Measurements from ENCODE around the gene ANKRD33.

Gene ANKRD33

DNA sequence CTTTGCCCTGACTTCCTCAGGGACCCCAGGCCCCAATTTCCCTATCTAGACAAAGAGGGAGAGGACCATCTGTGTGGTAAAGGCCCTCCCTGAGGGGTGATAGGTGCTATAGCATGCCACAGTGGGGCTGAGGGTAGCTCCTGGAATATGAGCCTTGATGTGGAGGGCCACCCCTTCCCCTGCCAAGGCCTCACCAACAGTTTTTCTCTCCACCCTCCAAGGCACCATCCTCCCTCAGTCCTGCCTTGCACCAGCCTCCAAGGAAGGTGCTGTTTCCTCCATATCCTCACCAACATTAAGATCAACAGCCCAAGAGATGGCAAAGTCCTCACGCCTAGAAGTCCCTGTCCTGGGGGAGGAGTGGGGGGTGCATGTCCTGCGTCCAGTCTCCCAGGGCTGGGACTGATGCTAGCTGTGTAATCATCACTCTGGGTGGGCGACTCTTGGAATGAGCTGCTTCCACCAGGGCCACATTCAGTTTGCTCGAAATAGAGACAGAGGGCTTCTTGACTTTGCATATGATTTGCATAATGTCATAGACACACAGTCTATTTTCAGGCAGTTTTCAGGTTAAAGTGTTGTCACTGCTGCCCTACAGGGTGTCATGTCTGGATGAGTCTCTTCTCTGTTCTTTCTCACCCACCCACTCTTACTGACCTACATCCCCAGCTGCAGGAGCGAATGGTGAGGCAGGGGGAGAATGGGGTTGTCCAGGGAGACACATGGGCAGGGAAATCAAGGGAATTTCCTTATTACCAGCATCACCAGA is 36.8 kb downstream of the ANKRD33 start:
- in situ Hi-C loops (cut with HindIII; ENCODE audit: low pct_ligation_motif_present, low pct_unique_long_range_greater_than_20kb, low sequenced_read_pairs): no loop called here
- no peak for DNase-seq

DNA sequence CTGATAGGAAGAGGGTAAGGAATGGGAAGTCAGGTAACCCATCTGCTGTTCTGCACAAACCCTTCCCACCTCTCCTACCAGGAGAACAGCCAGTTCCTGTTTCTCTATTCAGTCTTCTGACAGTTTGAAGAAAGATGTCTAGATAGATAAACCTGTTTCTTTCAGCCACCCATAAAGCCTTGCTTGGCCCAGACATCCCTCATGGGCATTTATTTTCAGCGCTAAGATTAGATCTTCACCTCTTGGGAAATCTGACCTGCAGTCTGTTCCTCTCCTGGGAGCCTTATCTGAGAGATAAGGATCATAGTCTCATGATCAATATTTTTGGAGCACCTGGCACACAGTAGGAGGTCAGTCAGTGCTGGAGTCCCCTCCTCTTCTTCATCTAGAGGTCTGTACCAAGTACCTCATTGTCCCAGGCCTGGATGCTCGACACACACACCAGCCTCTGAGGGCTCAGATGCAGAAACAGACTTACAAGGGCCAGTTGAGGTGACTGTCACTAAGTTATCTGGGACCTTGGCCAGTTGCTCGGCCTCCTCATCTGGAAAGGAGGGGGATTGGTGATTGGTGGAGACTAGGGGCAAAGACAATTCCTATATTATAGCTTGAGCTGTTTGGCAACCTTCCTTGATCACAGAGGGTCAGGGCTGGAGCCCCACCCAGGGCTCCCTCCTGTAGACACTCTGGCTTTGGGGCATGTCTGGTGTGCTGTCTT is 37.6 kb downstream of the ANKRD33 start:
- no peak for DNase-seq
- in situ Hi-C loops (cut with HindIII; ENCODE audit: low pct_ligation_motif_present, low pct_unique_long_range_greater_than_20kb, low sequenced_read_pairs): no loop called here

DNA sequence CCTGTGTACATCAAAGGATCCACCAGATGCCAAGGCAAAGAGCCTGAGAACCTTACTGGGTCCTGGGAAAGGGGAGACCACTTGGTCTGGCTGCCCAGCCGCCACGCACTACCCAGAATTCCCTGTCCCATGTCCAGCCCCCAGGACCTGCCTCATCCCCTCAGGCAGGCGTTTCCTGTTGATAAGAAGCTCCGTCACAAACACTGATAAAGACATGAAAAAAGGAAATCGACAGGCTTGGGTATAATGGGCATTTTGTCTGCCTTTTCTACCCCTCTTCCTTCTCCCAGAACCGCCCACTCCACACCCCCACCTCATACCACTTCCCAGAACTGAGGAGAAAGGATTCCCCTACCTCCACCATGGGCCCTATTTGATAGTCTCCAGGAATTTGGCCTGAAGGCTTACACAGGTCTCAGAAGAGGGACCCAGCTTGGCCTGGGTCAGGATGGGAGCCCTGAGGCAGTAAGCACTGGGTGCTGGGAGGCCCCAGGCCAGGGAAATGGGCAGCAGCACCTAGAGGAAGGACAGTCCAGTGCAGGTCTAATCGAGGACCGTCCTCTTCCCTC is 38.2 kb downstream of the ANKRD33 start:
- DNase-seq: no peak
- in situ Hi-C loops (cut with HindIII; ENCODE audit: low pct_ligation_motif_present, low pct_unique_long_range_greater_than_20kb, low sequenced_read_pairs): no loop called here

DNA sequence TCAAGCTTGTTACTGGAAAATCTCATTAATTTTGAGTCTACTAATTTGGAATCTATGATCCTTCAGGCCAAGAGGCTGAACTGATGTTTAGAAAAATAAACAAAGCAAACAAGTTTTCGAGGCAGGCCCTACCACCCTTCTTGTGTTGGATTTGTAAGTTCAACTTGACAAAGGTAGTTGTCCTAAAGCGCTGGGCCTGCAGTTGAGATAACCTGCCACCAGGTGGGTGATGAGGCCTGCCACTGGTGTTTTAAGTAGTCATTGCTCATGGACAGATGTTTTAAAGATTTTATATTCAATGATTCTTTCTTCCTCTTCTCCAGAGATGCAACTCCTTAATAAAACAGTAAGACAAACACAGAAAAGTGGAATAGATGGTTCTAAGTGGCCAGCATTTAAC is 38.8 kb downstream of the ANKRD33 start:
- DNase-seq: peak; percentile 45
- in situ Hi-C loops (cut with HindIII; ENCODE audit: low pct_ligation_motif_present, low pct_unique_long_range_greater_than_20kb, low sequenced_read_pairs): no loop called here

DNA sequence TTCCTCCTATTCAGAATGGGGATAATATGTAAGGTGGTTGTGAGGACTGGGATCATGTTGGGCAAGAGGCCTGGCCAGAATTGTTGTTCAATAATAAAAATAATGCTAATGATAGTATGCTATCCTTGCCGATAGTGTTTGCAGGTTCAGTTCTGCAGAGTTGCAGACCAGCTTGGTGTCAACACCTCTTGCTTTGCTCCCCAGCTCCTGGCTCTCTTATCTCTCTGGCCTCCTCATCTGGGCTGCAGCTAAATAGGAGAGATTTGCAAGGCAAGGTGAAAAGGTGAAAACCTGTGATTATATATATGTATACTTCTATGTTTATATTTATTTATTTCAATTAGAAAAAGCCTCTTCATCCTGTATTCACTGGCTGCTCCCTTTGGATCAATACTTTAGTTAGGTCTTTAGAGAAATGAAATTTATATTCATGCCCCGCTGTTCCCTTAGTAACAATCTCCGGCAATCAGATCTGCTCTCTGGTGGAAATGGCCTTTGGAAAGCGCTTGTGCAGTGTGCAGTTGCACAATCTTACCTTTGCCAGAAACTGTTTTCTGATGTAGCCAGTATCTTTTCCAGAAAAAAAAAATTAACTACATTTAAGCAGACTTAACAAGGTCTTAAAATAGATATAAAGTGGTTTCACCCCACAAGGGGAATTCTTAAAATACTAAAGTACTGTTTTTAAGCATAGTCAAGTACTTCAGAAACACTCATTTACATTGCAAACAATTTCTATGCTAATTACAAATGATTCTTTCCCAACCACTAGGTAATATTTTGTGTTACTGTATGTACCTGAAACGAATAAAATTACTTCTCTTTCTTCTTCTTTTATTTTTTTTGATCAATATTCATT is 44.5 kb downstream of the ANKRD33 start:
- no peak for DNase-seq
- in situ Hi-C loops (cut with HindIII; ENCODE audit: low pct_ligation_motif_present, low pct_unique_long_range_greater_than_20kb, low sequenced_read_pairs): no loop called here

DNA sequence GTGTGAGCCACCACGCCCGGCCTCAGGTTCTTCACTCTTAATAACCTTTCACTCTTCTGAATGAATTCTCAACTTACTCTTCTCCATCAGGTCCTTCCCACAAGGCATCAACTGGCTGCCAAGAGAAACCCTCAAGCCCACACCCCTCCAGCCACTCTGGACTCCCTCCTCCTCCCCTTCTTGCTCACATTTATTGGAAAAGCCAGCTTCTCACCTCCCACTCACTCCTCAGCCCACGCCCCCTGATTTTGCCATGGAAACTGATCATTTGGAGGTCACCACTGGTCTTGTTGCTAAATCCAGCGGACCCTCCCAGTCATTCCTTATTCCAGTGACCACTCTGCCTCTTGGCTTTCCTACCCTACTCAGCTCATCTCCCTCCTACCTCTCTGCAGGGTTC is 46.2 kb downstream of the ANKRD33 start:
- no peak for DNase-seq
- in situ Hi-C loops (cut with HindIII; ENCODE audit: low pct_ligation_motif_present, low pct_unique_long_range_greater_than_20kb, low sequenced_read_pairs): no loop called here

DNA sequence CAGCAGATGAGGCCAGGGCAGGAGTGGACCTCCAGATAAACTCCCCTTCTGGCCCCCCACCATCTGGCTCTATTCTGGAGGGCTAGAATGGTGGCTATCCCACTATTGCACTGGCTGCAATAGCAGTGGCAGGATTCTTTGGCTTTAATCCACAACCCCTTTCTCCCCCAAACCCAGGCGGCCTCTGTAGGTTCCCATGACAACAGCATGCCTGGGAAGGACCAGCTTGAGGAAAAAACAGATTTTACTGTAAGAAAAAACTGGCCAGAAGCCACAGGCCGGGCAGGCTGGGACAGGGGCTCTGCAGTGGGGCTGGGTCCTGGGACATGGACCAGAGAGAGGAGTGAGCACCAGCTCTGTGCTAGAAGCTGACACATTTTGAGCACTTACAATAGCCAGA is 50.0 kb downstream of the ANKRD33 start:
- DNase-seq: no peak
- in situ Hi-C loops (cut with HindIII; ENCODE audit: low pct_ligation_motif_present, low pct_unique_long_range_greater_than_20kb, low sequenced_read_pairs): no loop called here

DNA sequence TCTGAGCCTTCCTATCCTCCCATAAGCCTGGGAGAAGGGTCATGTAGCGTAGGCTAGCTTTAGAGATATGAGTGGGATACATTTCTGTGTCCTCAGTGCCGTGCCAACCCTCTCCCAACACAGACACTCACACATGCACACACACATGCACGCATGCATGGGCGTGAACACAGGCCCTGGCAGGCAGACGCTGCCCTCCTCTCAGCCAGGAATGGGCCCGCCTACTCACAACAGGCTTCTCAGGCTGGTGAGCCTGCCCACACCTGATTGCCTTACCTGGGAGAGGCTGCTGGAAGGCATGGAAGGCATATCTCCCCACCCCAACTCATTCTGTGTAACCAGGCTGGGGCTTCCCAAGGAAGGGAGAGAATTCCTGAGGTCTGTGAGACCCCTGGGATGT is 50.8 kb downstream of the ANKRD33 start:
- in situ Hi-C loops (cut with HindIII; ENCODE audit: low pct_ligation_motif_present, low pct_unique_long_range_greater_than_20kb, low sequenced_read_pairs): no loop called here
- no peak for DNase-seq

DNA sequence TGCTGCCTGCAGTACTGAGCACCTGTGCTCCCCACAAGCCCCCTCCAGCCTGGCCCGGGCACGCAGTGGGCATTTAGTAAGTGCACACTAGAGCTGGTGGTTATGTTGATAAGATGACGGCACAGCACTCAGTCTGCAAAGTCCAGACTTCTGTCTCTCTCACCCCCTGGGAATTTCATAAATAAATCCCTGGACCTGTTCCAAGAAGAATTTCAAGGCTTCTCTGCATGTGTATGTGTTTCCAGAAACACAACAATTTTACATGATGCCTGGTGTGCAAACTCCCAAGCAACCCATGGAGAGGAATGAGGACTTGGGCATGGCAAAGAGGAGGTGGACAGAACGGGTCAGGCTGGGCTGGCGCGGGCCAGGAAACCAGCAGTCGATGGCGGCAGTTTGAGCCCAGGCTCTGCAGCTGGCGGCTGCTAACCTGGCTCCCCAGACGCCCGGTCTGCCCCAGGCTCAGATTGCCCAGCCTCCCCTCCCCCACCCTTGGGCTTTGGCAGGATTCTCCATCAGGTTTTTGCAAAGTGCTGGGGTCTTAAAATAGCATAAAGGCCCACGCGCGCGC is 53.2 kb downstream of the ANKRD33 start:
- DNase-seq: no peak
- in situ Hi-C loops (cut with HindIII; ENCODE audit: low pct_ligation_motif_present, low pct_unique_long_range_greater_than_20kb, low sequenced_read_pairs): no loop called here
